ENCODE results near the gene PARL.

PARL gene

DNA sequence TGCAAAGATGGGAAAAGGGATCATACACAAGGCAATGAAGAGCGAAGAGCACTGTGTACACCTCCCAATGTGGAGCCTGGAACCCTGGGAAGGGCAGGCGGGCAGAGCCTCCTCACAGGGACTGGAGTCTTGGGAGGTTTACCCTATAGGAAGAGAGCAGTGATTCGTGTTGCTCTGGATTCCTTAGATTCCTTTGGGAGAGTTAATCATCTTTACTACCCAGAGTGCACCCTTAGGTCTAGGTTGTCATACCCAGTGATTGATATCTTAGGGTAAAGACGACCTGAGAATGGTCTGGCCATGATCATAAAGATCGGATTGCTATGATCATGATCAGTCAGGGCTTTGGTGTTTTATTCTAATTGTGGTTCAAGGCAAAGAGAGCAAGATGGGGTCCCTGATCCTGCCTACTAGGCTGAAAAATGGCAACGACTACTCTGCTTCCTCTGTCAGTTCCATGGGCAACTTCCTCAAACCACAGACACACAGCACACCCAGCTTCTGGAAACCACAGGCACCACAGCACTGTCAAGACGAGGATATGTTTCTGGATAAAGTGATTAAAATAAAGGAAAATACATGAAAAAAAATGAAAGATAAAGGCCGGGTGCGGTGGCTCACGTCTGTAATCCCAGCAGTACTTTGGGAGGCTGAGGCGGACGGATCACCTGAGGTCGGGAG, 38.9 kb downstream of the PARL start:
- no peak for DNase-seq

DNA sequence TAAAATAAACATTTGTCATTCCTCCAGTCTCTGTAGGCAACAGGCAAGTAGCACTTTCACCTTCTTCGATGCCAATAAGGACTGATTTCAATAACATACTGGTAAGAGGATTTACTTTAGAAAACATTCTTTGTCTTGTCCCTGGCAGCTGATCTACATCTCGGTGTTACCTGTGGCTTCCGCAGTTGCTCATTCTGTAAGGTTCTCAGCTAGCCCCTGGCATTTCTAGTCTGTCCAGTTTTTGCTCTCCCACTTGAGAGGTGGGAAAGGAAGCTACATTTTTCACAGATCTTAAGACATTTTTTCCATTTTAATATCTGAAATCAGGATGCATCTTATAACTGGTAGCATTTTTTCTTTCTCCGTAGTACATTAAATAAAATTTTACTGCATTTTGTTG, 39.6 kb downstream of the PARL start:
- DNase-seq = no peak

- DNase-seq = no peak
Measured at GRCh38 chr3:183844606-183845005, 40.1 kb downstream of the PARL start.

DNA sequence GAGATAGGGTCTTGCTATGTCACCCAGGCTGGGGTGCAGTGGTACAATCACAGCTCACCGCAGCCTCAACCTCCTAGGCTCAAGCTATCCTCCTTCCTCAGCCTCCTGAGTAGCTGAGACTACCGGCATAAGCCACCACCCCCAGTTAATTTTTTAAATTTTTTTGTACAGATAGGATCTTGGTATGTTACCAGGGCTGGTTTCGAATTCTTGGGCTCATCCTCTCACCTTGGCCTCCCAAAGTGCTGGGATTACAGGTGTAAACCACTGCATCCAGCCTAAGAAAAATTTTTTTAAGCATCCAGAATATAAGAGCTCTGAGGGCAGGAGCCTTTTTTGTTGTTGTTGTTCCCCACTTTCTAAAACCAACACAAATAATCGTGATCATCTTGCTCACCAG, 44.9 kb downstream of the PARL start:
- no peak for DNase-seq

DNA sequence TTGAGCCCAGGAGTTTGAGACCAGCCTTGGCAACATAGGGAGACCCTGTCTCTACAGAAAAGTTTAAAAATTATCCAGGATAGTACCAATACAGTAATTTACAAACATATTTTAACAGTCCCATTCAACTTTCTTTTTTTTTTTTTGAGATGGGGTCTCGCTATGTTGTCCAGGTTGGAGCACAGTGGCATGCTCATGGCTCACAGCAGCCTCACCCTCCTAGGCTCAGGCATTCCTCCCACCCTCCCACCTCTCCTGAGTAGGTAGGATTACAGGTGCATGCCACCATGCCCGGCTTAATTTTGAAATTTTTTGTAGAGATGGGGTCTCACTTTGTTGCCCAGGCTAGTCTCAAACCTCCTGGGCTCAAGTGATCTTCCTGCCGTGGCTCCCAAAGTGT, 46.8 kb downstream of the PARL start:
- no peak for DNase-seq

GRCh38 chr3:183837390-183837789, 47.3 kb downstream of the PARL start:
- no peak for DNase-seq

GRCh38 chr3:183833516-183833915, 51.2 kb downstream of the PARL start:
- DNase-seq = no peak

DNA sequence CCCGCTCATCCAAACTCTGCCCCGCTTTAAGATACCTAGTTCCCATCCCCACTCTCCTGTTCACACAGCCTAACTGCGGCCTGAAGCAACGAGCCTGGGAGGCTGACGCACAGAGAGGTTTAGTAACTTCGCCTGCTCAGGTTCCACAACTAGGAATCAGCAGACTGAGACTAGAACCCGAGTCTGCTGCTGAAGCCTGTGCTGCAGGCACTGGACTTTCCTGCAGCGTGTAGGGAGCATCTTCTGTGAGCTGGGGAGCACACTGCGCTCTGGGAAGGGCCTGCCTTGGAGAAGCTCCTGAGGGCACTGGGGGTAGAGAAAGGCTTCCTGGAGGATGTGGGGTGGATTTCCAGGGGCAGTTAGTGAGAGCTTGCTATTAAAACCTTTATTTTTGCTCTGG, 54.5 kb downstream of the PARL start:
- no peak for DNase-seq

GRCh38 chr3:183829466-183829865, 55.2 kb downstream of the PARL start:
- no peak for DNase-seq

GRCh38 chr3:183828538-183828870, 56.2 kb downstream of the PARL start:
- no peak for DNase-seq

DNA sequence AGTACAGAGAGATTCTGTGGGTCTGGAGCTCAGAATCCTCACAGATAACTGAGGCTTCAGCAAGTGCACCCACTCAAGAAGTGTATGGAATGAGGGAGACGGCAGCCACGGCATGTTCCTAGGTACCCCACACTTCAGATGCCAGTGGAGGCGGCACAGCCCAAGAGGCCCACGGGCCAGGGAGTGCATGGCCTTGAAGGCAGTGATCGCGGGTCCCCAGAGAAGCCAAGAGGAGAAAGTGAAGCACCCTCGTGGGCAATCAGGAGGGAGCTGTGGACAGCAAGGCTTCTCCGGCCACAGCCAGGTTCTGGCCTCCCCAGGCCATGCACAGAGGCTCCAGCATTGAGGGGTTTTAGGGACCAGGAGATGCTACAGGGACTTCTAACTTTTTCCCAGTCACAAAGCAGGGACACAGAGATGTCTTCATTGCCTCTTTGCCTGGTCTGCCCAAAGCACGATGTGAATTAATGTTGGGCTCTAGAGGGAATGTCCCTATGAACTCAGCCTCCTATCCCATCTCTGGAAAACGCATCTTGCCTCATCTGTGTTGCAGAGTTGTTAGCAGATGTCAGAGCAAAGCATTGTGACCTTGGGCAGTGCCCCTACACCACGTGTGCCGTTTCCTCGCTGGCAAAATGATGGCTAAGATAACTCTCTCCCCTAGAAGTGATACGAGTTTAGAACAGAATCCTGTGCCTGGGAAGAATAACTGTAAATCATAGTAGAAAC, 56.7 kb downstream of the PARL start:
- no peak for DNase-seq

DNA sequence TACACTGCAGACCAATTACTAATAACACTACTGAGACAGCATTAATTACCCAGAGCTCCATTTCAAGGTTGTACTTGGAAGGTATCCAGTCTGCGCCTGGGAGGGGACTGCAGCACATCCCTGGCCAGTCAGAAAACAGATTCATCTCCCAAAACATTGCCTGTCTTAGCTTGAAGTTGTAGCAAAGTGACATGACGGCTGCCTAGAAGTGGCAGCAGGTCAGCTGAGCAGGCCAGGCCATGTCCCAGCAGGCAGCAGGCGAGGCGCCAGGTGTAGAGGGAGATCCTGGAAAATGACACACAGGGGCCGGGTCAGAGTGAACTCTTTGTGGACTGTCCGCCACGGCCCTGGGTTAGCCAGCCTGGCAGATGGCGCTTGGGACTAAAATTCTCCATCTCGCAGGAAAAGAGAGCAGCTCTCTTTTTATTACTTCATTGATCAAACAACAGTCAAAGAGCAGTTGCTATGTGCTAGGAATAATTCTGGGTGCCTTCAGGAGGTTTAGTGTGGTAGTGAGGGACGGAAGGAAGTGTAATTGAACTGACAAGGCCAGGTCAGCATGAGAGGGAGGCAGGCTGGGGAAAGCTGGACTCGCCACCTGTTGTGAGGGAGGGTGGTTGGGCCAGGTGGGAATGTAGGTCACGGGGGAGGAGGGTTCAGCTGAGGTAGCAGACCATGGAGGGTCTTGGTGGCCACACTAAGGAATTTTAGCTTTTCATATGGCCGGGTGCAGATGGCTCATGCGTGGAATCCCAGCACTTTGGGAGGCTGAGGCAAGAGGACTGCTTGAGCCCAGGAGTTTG, 58.0 kb downstream of the PARL start:
- DNase-seq = no peak

- DNase-seq = peak; percentile 19
Measured at GRCh38 chr3:183825456-183826161, 59.1 kb downstream of the PARL start, which contains the start of gene MAP6D1. Gene MAP6D1, minus strand, starts transcription at chr3:183825577. Its CDS starts 30 bp downstream, at chr3:183825547.

DNA sequence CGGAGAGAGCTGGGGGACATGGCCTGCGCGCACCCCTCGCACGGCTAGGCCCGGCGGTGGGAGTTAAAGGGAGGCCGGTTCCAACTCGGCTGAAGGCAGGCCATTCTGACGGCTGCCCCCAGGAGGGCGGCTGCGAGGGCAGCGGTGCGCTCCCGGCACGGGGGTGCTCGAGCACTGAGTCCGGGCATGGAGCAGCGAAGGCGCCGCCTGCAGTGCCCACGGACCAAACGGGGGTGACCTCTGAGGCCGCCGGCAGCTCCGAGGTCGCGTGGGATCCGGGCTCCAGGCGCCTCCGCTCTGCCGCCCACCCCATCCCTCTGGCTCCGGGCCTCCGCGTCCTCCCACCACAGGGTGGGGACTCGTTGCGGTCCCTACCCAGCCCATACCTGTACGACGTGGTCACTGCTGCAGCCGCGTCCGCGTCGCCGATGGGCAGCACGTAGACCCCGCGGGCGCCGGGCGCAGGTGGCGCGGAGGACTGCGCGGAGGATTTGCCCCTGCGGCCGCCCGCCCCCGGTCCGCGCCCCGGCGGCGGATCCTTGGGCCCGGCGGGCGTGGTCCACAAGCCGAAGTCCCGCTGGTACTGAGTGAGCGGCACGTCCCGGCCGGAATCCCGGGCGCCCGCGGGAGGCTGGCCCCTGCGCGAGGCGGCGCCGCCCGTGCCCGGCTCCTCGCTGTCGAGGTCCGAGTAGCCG, 59.8 kb downstream of the PARL start:
- DNase-seq = no peak

DNA sequence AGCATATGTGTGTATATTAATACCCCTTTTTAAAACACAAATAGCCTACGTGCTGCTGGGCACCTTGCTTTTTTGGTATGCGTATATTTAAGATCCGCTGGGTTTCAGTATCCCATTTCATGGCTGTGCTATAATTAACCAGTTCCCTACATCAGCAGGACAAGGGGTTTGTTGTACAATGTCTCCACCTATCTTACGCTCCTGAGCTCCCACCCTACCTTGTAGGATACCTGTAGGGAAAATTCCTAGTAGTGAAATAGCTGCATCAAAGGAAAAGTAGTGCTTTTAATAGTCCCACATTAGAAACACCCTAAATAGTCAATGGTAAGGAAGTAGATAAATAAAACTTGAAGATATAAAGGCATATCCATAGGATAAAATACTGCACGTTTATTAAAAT, 60.7 kb downstream of the PARL start:
- DNase-seq = no peak

DNA sequence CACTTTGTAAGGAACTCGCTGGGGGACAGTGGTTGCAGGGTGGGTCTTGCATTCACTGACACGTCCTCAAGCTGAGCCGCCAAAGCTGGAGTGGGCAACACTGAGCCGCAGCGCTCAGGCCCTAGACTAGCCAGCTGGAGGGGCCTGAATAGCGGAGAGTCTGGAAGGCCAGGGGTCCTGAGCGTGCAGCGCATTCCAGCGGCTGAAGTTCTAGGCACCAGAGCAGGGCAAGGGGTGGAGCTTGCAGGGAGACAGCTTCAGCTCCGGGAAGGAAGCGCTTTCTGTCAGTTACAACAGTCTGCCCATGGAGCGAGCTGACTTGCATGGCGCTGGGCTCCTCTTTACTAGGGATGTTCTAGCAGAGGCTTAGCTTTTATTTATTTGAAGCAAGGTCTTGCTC, 62.0 kb downstream of the PARL start:
- DNase-seq = no peak

GRCh38 chr3:183819831-183820230, 64.8 kb downstream of the PARL start:
- DNase-seq = no peak

DNA sequence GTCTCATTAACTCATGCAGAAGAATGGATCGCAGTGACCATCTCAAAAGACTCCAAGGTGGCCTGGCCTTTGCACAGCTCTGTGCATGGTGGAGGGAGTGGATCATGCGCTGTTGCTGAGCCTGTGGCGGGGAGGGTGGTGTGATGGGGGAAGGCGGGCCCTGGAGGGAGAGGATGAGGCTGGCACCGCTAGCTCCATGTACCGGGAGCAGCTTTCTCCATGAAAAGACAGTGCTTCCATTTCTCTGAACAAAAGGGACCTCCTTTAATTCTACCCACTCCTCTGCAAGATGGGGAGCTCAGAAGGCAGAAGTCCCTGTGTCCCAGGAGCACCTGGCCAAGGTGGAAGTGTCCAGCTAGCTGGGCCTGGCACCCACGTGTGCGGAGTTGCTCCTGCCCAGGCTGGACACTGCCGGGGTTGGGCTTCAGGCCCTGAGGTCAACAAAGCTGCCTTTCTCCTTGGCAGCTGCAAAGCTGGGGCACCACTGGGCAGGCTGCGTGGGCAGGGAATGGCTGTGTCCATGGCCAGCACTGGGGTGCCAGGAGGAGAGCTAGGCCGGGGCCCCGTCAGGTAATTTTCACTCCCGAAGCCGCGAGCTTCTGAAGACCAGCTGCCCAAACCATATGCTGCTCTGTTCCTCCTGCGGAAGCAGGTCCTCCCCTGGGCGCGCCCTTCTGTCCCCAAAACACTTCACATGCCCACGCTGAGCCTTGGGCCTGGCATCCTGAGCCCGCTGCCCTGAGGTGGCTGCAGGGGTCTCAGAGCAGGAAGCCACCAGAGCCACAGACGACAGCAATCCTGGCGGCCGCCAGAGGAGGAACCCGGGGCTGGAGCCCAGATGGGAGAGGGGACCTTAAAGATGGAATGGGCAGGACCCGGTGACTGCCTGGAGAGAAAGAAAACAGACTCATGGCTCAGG, 65.7 kb downstream of the PARL start:
- no peak for DNase-seq

GRCh38 chr3:183818041-183818620, 66.5 kb downstream of the PARL start:
- DNase-seq = no peak

- no peak for DNase-seq
Measured at GRCh38 chr3:183817639-183818038, 67.0 kb downstream of the PARL start.

All from activated CD4-positive, alpha-beta T cell treated with anti-CD3 and anti-CD28 coated beads for 1 hour (primary cell).